ENCODE data around the gene F11.
"Not testable (repeated sequence)": the region's sequence is repeated elsewhere in the genome, so short reads cannot be mapped to it uniquely, and the experiment has no call there.

F11 gene

DNA sequence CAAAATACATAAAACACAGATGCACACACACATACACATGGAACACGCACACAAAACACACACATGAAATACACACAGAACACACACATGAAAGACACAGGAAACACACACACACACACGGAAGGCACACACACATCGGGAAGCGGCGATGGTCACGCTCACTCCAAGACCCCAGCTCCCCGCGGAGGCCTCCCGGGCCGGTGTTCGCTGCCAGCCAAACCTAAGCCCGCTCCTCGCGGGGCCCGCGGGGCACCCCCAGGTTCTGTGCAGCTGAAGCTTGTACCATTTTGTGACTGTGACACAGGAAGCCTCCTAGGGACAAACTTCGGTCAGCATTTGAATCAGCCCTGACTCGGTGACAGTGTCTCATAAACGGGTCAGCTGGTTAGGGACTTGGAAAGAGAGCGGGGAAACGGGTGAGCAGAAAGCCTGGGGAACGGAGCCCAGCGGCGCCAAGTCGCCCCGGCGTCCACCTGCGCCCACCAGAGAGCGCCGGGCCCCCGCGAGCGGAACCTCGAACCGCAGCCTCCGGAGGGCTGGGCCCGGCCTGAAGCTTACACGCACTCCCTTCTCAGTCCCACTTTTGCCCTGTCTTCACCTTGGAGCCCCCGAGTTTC is 32.1 kb downstream of the F11 start:
- no peak for DNase-seq (ENCODE audit: low spot score)

DNA sequence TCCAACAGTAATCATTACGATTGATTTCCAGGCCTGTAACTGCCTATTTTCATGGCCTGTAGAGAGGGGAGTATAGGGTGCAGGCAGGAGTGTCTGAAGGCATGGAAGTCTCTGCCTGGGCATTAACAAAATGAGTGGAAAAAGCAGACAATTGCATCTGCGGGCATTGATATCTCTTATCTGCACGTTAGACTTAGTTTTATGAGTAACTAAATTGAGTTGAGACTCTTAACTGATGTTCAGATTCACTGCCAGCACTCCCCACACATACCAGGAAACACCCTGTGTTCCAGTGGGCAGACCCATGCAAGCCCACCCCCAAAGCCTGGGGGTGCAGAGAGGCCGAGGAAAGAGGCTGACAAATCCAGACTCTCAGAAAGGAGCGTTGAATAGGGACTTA is 33.3 kb downstream of the F11 start:
- no peak for DNase-seq (ENCODE audit: low spot score)

- DNase-seq (ENCODE audit: low spot score) = no peak
Measured at GRCh38 chr4:186300659-186301390, 34.8 kb downstream of the F11 start.

DNA sequence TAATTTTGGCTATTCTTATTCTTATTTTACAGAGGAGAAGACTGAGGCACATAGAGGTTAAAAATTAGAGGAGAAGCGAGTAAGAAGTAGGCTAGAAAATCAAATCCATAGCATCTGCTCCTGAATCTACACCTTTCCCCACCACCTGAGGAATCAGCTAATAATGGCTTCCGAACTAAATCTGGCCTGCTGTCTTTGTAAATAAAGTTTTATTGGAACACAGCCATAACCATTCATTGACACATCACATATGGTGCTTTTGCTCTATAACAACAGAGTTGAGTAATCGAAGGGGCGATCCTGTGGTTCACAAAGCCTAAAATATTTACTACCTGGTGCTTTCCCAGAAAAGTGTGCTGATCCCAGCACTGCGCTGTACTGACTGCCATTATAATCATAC is 38.2 kb downstream of the F11 start:
- no peak for DNase-seq (ENCODE audit: low spot score)

DNA sequence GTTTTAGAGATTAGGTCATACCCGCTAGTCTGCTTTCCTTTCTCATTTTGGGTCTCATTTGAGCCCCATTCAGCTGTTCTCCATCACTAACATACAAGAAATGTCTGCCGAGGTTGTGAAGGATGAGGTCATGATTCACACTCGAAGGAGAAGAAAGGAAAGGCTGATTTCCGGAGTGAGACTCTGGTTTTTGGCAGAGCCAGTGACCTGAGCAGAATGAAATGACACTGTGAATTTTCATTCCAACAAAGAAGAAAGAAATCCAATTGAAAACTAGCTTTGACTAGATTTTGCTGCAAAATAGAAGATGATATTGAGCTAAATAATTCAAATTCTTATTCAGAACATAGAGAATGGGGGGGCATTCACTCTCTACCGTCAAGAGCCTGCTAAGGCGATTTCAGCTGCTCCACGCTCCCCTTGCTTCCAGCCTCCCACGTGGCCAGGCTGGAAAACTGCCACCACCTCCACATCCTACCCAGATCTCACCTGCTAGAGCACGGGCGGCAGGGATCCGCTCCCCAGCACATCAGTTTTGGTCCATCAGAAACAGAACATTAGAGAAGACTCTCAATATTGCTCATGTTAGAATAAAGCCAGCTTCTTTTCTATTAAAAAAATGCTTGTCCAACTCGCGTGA is 39.0 kb downstream of the F11 start:
- no peak for DNase-seq (ENCODE audit: low spot score)

DNA sequence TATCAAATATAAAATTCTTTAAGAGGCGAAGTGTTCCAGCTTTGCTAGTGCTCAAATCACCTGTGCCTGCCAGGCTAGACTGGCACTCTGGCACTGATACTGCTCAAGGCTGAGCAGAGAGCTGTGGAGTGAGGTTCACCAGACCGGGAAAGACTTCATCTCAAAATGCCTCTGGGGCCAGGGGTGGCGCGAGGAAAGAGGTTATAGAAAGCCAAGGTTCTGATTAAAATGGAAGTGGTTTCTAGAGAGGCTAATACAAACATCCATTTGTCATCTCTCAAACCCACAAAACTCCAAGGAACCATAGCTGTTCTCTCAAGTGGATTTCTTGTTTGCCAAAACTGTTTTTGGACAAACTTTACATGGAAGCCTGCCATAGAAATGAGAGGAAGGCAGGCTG is 41.5 kb downstream of the F11 start:
- no peak for DNase-seq (ENCODE audit: low spot score)

- DNase-seq (ENCODE audit: low spot score) = no peak
Measured at GRCh38 chr4:186307916-186308315, 41.9 kb downstream of the F11 start.

DNA sequence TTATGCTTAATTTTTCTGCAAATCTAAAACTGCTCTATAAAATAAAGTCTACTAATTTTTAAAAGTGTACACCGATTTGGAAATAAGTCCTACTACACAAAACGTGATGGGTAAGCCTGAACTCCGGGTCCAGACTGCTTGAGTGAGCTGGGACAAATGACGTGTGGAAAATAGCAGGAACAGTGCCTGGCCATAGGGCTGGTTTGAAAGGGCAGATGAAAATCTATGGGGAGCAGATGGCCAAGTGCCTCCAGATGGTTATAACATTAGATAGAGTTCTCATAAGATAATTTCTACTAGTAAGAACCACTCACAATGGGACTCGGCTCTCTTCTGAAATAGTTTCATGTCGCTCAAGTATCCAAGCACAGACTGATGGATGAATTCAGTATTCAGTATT is 52.5 kb downstream of the F11 start:
- DNase-seq (ENCODE audit: low spot score) = no peak

DNA sequence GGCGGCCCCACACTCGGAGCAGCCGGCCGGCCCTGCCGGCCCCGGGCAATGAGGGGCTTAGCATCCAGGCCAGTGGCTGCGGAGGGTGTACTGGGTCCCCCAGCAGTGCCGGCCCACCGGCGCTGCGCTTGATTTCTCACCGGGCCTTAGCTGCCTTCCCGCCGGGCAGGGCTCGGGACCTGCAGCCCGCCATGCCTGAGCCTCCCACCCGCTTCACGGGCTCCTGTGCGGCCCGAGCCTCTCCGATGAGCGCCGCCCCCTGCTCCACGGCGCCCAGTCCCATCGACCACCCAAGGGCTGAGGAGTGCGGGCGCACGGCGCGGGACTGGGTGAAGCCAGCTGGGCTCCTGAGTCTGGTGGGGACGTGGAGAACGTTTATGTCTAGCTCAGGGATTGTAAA is 58.7 kb downstream of the F11 start:
- DNase-seq (ENCODE audit: low spot score) = not testable (repeated sequence)

DNA sequence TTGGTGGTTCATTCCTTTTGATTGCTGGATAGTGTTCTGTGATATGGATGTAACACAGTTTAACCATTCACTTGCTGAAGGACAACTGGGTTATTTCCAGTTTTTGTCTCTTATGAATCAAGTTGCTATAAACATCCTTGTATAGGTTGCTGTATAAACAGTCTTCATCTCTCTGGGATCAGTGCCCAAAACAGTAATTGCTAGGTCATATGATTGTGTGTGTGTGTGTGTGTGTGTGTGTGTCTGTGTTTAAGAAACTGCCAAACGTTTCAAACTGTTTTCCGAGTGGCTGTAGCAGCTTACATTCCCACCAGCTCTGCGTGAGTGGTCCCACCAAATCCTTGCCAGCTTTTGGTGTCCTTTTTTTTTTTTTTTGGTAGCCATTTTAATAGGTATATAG is 60.4 kb downstream of the F11 start:
- no peak for DNase-seq (ENCODE audit: low spot score)

DNA sequence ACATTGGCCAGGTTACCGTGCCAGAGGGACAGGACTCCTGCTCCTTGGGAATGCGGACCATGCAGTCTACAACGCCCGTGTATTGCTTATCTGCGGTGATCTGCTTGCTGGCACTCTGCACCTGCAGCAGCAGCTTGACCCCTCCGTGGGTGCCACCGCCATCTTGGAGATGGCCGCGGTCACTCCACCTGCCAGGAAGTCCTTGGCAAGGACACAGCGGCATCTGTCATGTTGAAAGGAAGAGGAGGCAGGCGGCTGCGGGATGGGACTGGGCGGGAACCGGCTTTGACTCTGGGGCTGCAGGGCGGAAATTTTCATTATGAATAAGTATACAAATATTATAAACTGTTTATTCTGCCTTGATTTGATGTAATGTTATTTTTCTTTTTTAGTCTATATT is 63.4 kb downstream of the F11 start:
- no peak for DNase-seq (ENCODE audit: low spot score)

GRCh38 chr4:186330368-186330767 is 64.4 kb downstream of the F11 start:
- no peak for DNase-seq (ENCODE audit: low spot score)

DNA sequence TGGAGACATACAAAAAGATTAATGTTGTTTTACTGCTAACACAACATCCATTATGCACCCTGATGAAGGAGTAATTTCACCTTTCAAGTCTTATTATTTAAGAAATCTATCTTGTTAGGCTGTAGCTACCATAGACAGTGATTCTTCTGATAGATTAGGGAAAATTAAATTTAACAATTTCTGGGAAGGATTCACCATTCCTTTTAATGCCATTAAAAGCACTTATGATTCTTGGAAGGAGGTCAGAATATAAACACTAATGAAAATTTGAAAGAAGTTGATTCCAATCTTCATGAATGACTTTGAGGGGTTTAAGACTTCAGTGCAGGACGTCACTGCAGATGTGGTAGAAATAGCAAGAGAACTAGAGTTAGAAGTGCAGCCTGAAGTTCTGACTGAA is 69.8 kb downstream of the F11 start:
- no peak for DNase-seq (ENCODE audit: low spot score)
